Vagina (tissue), 2 donors: ENCODE measurements around the gene FAR1. TPM values are rescaled to one million over a fixed set of nuclear protein-coding genes. Genes with fewer than 3 reads are reported as not detected.

Experiments
- DNase-seq, 2 donors: peaks; one replicate each; pipeline ENCODE4 v3.0.0-alpha.2; 2017; ENCODE audit errors: extremely low spot score in 2 of 2
- H3K27ac ChIP-seq: fragments of 200-600 bp; sonication (generic); one replicate; pipeline ENCODE4 v1.5.1; 2019
- H3K27me3 ChIP-seq: fragments of 200-600 bp; sonication (generic); one replicate; pipeline ENCODE4 v1.5.1; 2019
- H3K36me3 ChIP-seq, 2 donors: fragments of 200-600 bp; sonication (generic); one replicate each; pipeline ENCODE4 v1.5.1; 2017 to 2019
- H3K4me1 ChIP-seq: fragments of 200-600 bp; sonication (generic); one replicate; pipeline ENCODE4 v1.5.1; 2019
- H3K4me3 ChIP-seq, 2 donors: fragments of 200-600 bp; sonication (generic); 1 replicate in 1 of 2; 2 replicates in 1 of 2; pipeline ENCODE4 v1.5.1; 2016 to 2019
- H3K9me3 ChIP-seq: fragments of 200-600 bp; sonication (generic); one replicate; pipeline ENCODE4 v1.5.1; 2019
- POLR2A ChIP-seq, 2 donors: fragments of 450-650 bp; IDR thresholded peaks; one replicate each; pipeline ENCODE4 v1.6.1; 2017; ENCODE audit warnings: antibody characterized with exemption in 2 of 2, mild to moderate bottlenecking in 2 of 2, moderate library complexity in 2 of 2
- POLR2AphosphoS5 ChIP-seq, 2 donors: sonication (generic); formaldehyde crosslinking; IDR thresholded peaks; one replicate each; pipeline ENCODE4 v1.9.0; 2017; ENCODE audit warnings: antibody characterized with exemption in 2 of 2, mild to moderate bottlenecking in 2 of 2, low read depth in 1 of 2; ENCODE audit not compliant: insufficient read depth in 1 of 2
- intact Hi-C: fragments of 100-400 bp; cut with DNase I; formaldehyde crosslinking; loops from one replicate; pipeline ENCODE4 v1.15.1; 2023
- total RNA-seq: library from RNA; depleted of rRNA; stranded (reverse); fragments of >200 nt; gene quantifications from one replicate; pipeline ENCODE4 v1.2.3, GENCODE V29; 2016
- TF ChIP-seq, protein P1 (sequence below), 3 experiments: fragments of 450-650 bp in 2 of 3; fragments of 200-600 bp in 1 of 3; sonication (generic) in 1 of 3; IDR thresholded peaks; one replicate each; pipeline ENCODE4 v1.5.1; 2017 to 2019; ENCODE audit warnings: antibody characterized with exemption in 3 of 3, mild to moderate bottlenecking in 2 of 3, moderate library complexity in 2 of 3

The FAR1 gene
- total RNA-seq, 1 donor from 2014 or later = 77.6 TPM

DNA sequence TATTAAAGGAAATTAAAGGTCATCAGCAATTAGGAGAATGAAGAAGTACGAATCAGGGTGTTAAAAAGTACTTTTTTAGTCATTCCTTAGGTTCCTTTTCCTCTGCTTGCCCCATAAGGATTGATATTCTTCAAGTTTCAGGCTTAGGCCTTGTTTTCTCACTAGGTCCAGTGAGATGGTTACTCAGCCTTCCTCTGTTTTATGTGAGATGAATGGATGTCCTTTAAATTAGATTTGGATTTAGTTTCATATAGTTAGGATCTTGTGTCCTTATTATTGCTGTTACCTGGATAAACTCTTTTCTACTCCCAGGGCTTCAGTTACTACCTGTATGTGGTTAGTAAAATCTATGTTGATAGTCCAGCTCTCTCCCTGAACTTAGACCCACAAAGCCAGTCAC is 29.2 kb downstream of the FAR1 start:
- no peak for TF ChIP-seq POLR2AphosphoS5 (IDR thresholded peaks at IDR 0.05; ENCODE audit: insufficient read depth in 1 of 2, low read depth in 1 of 2)
- TF ChIP-seq, protein P1, sequence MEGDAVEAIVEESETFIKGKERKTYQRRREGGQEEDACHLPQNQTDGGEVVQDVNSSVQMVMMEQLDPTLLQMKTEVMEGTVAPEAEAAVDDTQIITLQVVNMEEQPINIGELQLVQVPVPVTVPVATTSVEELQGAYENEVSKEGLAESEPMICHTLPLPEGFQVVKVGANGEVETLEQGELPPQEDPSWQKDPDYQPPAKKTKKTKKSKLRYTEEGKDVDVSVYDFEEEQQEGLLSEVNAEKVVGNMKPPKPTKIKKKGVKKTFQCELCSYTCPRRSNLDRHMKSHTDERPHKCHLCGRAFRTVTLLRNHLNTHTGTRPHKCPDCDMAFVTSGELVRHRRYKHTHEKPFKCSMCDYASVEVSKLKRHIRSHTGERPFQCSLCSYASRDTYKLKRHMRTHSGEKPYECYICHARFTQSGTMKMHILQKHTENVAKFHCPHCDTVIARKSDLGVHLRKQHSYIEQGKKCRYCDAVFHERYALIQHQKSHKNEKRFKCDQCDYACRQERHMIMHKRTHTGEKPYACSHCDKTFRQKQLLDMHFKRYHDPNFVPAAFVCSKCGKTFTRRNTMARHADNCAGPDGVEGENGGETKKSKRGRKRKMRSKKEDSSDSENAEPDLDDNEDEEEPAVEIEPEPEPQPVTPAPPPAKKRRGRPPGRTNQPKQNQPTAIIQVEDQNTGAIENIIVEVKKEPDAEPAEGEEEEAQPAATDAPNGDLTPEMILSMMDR (IDR thresholded peaks at IDR 0.05) = no peak
- TF ChIP-seq POLR2A (IDR thresholded peaks at IDR 0.05) = no peak
- no peaks in the 10 kb centered on the region for H3K9me3 ChIP-seq
- H3K36me3 ChIP-seq = peaks cover 0 to 16% of the 10 kb centered on the region in 2 donors
- H3K27me3 ChIP-seq = no peaks in the 10 kb centered on the region
- H3K4me3 ChIP-seq = no peak overlapping the region
- intact Hi-C loops = no loop called here
- DNase-seq = no peak
- no peak overlapping the region for H3K27ac ChIP-seq
- H3K4me1 ChIP-seq = no peaks in the 10 kb centered on the region

DNA sequence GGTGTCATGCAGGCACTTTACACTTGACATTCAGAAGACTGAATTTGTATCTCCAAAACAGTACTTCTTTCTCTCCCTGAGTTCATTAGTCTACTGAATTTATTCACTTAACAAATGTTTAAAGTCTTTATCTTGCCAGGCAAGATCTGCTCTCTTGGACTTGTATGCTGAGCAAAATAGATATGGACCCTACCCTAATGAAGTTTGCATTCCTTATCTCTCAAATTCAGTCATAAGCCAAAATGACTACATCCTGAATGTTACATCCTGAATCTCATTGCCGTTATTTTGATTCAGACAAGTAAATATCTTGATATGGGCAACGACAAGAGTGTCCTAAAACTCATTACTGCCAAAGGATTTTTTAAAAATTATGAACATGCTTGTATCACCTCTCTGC is 29.7 kb downstream of the FAR1 start:
- intact Hi-C loops = no loop called here
- no peak overlapping the region for H3K27ac ChIP-seq

DNA sequence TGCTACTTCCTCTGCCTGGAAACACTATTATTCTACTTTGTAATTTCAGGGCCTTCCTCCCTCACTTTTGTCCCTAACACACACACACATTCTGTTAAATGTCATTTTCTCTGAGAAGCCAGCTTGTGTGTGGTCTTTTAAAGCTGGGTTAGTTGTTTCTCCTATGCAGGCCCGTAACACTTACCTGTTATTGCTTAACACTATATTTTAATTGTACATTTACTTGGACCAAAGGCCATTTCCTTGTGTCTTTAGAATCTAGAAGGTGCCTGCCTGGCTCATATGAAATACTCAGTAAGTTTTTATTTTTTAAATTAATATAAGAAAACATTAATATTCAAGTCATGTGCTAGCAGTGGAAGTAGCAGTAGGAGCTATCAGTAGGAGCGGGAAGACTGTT is 30.6 kb downstream of the FAR1 start:
- Histone ChIP-seq H3K9me3 (no peaks in the 10 kb centered on the region), H3K4me1 (no peaks in the 10 kb centered on the region), H3K4me3 (no peak overlapping the region), H3K27ac (no peak overlapping the region), H3K27me3 (no peaks in the 10 kb centered on the region), H3K36me3 (peaks cover 0 to 16% of the 10 kb centered on the region in 2 donors)
- TF ChIP-seq, protein P1 (IDR thresholded peaks at IDR 0.05) = no peak
- TF ChIP-seq POLR2A (IDR thresholded peaks at IDR 0.05) (no peak), POLR2AphosphoS5 (IDR thresholded peaks at IDR 0.05; ENCODE audit: insufficient read depth in 1 of 2, low read depth in 1 of 2) (no peak)
- intact Hi-C loops = no loop called here
- no peak for DNase-seq

More for the DNA sequence above, 29.7 kb downstream of the FAR1 start:
- Histone ChIP-seq H3K36me3 (peaks cover 0 to 16% of the 10 kb centered on the region in 2 donors), H3K9me3 (no peaks in the 10 kb centered on the region), H3K4me3 (no peak overlapping the region), H3K27me3 (no peaks in the 10 kb centered on the region), H3K4me1 (no peaks in the 10 kb centered on the region)
- TF ChIP-seq POLR2A (IDR thresholded peaks at IDR 0.05) (no peak), POLR2AphosphoS5 (IDR thresholded peaks at IDR 0.05; ENCODE audit: insufficient read depth in 1 of 2, low read depth in 1 of 2) (no peak)
- TF ChIP-seq, protein P1 (IDR thresholded peaks at IDR 0.05) = no peak
- no peak for DNase-seq

DNA sequence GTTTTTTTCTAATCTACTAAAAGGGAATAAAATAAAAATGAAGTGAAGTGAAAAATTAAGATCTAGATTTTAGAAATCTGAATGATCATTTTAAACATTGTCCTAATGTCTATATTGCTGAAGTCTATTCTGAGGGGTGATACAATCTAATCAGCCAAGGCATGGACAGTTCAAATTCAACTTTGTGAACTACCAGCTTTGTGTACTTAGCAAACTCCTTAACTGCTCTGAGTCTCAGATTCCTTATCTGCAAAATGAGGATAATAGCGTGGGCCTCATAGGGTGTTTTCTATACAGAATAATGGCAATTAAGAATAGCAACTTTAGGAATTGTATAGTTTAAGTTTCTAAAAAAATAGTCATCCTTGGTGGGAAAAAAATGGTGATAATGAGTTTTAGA is 31.4 kb downstream of the FAR1 start:
- Histone ChIP-seq H3K4me3 (no peak overlapping the region), H3K27me3 (no peaks in the 10 kb centered on the region), H3K4me1 (no peaks in the 10 kb centered on the region), H3K27ac (no peak overlapping the region), H3K36me3 (peaks cover 0 to 16% of the 10 kb centered on the region in 2 donors), H3K9me3 (no peaks in the 10 kb centered on the region)
- no peak for TF ChIP-seq POLR2AphosphoS5 (IDR thresholded peaks at IDR 0.05; ENCODE audit: insufficient read depth in 1 of 2, low read depth in 1 of 2)
- no peak for TF ChIP-seq POLR2A (IDR thresholded peaks at IDR 0.05)
- intact Hi-C loops = no loop called here
- no peak for DNase-seq

DNA sequence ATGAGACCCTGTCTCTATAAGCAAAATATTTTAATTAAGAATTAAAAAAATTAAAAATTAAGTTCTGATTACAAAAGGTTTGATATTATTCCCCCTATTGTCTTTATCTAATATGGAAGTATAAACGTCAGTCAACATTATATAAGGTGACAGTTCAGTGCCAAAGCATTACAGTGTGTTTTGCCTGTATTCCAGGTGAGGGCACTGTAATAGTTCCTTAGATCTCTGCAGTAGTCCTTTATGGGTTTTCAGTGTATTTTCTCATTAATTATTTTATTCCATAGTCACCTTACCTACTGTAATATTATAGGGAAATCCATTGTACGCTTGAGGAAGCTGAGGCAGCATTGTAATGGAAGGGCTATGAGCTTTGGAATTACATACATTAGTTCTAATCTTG is 33.0 kb downstream of the FAR1 start:
- TF ChIP-seq, protein P1 (IDR thresholded peaks at IDR 0.05) = no peak
- TF ChIP-seq POLR2A (IDR thresholded peaks at IDR 0.05) (no peak), POLR2AphosphoS5 (IDR thresholded peaks at IDR 0.05; ENCODE audit: insufficient read depth in 1 of 2, low read depth in 1 of 2) (no peak)
- intact Hi-C loops = no loop called here
- no peaks in the 10 kb centered on the region for H3K4me1 ChIP-seq
- H3K27me3 ChIP-seq = no peaks in the 10 kb centered on the region
- H3K27ac ChIP-seq = no peak overlapping the region
- H3K9me3 ChIP-seq = no peaks in the 10 kb centered on the region
- H3K4me3 ChIP-seq = no peak overlapping the region
- H3K36me3 ChIP-seq = peaks cover 0 to 16% of the 10 kb centered on the region in 2 donors
- no peak for DNase-seq
